ENCODE results near the gene MRFAP1. TPM values are rescaled to one million over a fixed set of nuclear protein-coding genes. Genes with fewer than 3 reads are reported as not detected.

Gene MRFAP1
- total RNA-seq, 5 donors from 2014 or later (not counting 1 experiment from before 2014, with no cell fraction given): 138 to 169 (median 138) TPM

- Mint-ChIP-seq H3K4me3 (no peak overlapping the region), H3K27me3 (no peaks in the 10 kb centered on the region), H3K36me3 (peaks cover 62% of the 10 kb centered on the region), H3K9me3 (no peaks in the 10 kb centered on the region), H3K4me1 (no peaks in the 10 kb centered on the region), H3K27ac (peak overlapping the region in 1 of 2 donors; percentile 6)
- no peaks in the 10 kb centered on the region for H3K4me1 ChIP-seq (ENCODE audit: control insufficient read depth in 1 of 2, extremely low read depth in 1 of 2, insufficient read depth in 2 of 2, low read length in 2 of 2)
- no peaks in the 10 kb centered on the region for H3K27me3 ChIP-seq (replicated peaks in 1 of 2; ENCODE audit: control insufficient read depth in 2 of 2, extremely low read depth in 1 of 2, insufficient read depth in 2 of 2, low read length in 1 of 2)
- no peak overlapping the region for H3K27ac ChIP-seq (ENCODE audit: low read length)
- POLR2A ChIA-PET: interaction anchor here in 1 of 2 donors (0.6 kb wide), 1 partner anchor 48 kb away, joined by 6 read pairs; no protein-coding TSS in a partner anchor
- no peaks in the 10 kb centered on the region for H3K9me3 ChIP-seq
- peaks cover 37 to 77% of the 10 kb centered on the region in 2 donors for H3K36me3 ChIP-seq (ENCODE audit: control insufficient read depth in 2 of 2, extremely low read depth in 1 of 2, insufficient read depth in 1 of 2, low read length in 1 of 2)
- DNase-seq (no peak), ATAC-seq (replicated peaks in 1 of 4) (no peak)
- H3K4me3 ChIP-seq (ENCODE audit: control insufficient read depth in 1 of 2, extremely low read depth in 1 of 2, low read length in 1 of 2): no peak overlapping the region
- 95% methylated on average over 8 of the region's 18 CpGs for WGBS (ENCODE audit: insufficient coverage)
- CTCF ChIA-PET: no interaction called here
Measured at GRCh38 chr4:6616087-6616995, 24.1 kb upstream of the MRFAP1 start.

- WGBS (ENCODE audit: insufficient coverage): 97% methylated on average over 6 of the region's 10 CpGs
- peaks cover 61% of the 10 kb centered on the region for H3K36me3 Mint-ChIP-seq
- peaks cover 37 to 72% of the 10 kb centered on the region in 2 donors for H3K36me3 ChIP-seq (ENCODE audit: control insufficient read depth in 2 of 2, extremely low read depth in 1 of 2, insufficient read depth in 1 of 2, low read length in 1 of 2)
- H3K27me3 Mint-ChIP-seq: no peaks in the 10 kb centered on the region
- H3K4me3 Mint-ChIP-seq: no peak overlapping the region
- no peak overlapping the region for H3K27ac ChIP-seq (ENCODE audit: low read length)
- ATAC-seq (replicated peaks in 1 of 4) (no peak), DNase-seq (no peak)
- H3K4me1 Mint-ChIP-seq: no peaks in the 10 kb centered on the region
- ChIA-PET CTCF (no interaction called here), POLR2A (interaction anchor here in 1 of 2 donors (0.6 kb wide), 1 partner anchor 47 kb away, joined by 6 read pairs; no protein-coding TSS in a partner anchor)
- H3K27ac Mint-ChIP-seq: no peak overlapping the region
- H3K4me3 ChIP-seq (ENCODE audit: control insufficient read depth in 1 of 2, extremely low read depth in 1 of 2, low read length in 1 of 2): no peak overlapping the region
- H3K9me3 Mint-ChIP-seq: no peaks in the 10 kb centered on the region
- H3K4me1 ChIP-seq (ENCODE audit: control insufficient read depth in 1 of 2, extremely low read depth in 1 of 2, insufficient read depth in 2 of 2, low read length in 2 of 2): no peaks in the 10 kb centered on the region
- H3K27me3 ChIP-seq (replicated peaks in 1 of 2; ENCODE audit: control insufficient read depth in 2 of 2, extremely low read depth in 1 of 2, insufficient read depth in 2 of 2, low read length in 1 of 2): no peaks in the 10 kb centered on the region
- H3K9me3 ChIP-seq: no peaks in the 10 kb centered on the region
Measured at GRCh38 chr4:6617246-6617645, 23.2 kb upstream of the MRFAP1 start.

- no peaks in the 10 kb centered on the region for H3K27me3 Mint-ChIP-seq
- DNase-seq (no peak), ATAC-seq (replicated peaks in 1 of 4) (no peak)
- H3K27me3 ChIP-seq (replicated peaks in 1 of 2; ENCODE audit: control insufficient read depth in 2 of 2, extremely low read depth in 1 of 2, insufficient read depth in 2 of 2, low read length in 1 of 2): no peaks in the 10 kb centered on the region
- H3K9me3 ChIP-seq: no peaks in the 10 kb centered on the region
- ChIA-PET CTCF (no interaction called here), POLR2A (no interaction called here)
- no peak overlapping the region for H3K27ac ChIP-seq (ENCODE audit: low read length)
- H3K9me3 Mint-ChIP-seq: no peaks in the 10 kb centered on the region
- peaks cover 28 to 63% of the 10 kb centered on the region in 2 donors for H3K36me3 ChIP-seq (ENCODE audit: control insufficient read depth in 2 of 2, extremely low read depth in 1 of 2, insufficient read depth in 1 of 2, low read length in 1 of 2)
- H3K27ac Mint-ChIP-seq: no peak overlapping the region
- WGBS (ENCODE audit: insufficient coverage): 94% methylated on average over 13 of the region's 19 CpGs
- no peaks in the 10 kb centered on the region for H3K4me1 ChIP-seq (ENCODE audit: control insufficient read depth in 1 of 2, extremely low read depth in 1 of 2, insufficient read depth in 2 of 2, low read length in 2 of 2)
- no peak overlapping the region for H3K4me3 ChIP-seq (ENCODE audit: control insufficient read depth in 1 of 2, extremely low read depth in 1 of 2, low read length in 1 of 2)
- H3K4me1 Mint-ChIP-seq: no peaks in the 10 kb centered on the region
- no peak overlapping the region for H3K4me3 Mint-ChIP-seq
- peaks cover 51% of the 10 kb centered on the region for H3K36me3 Mint-ChIP-seq
Measured at GRCh38 chr4:6618386-6619115, 21.9 kb upstream of the MRFAP1 start.

- H3K4me3 ChIP-seq (ENCODE audit: control insufficient read depth in 1 of 2, extremely low read depth in 1 of 2, low read length in 1 of 2): no peak overlapping the region
- no peak for ATAC-seq (replicated peaks in 1 of 4)
- WGBS (ENCODE audit: insufficient coverage): 96% methylated on average over 11 of the region's 13 CpGs
- CTCF ChIA-PET: no interaction called here
- H3K4me1 ChIP-seq (ENCODE audit: control insufficient read depth in 1 of 2, extremely low read depth in 1 of 2, insufficient read depth in 2 of 2, low read length in 2 of 2): no peaks in the 10 kb centered on the region
- H3K27ac Mint-ChIP-seq: no peak overlapping the region
- peaks cover 47% of the 10 kb centered on the region for H3K36me3 Mint-ChIP-seq
- H3K27me3 Mint-ChIP-seq: no peaks in the 10 kb centered on the region
- no peaks in the 10 kb centered on the region for H3K4me1 Mint-ChIP-seq
- no peaks in the 10 kb centered on the region for H3K9me3 Mint-ChIP-seq
- no peaks in the 10 kb centered on the region for H3K9me3 ChIP-seq
- no peak for DNase-seq
- H3K27ac ChIP-seq (ENCODE audit: low read length): no peak overlapping the region
- POLR2A ChIA-PET: no interaction called here
- no peaks in the 10 kb centered on the region for H3K27me3 ChIP-seq (replicated peaks in 1 of 2; ENCODE audit: control insufficient read depth in 2 of 2, extremely low read depth in 1 of 2, insufficient read depth in 2 of 2, low read length in 1 of 2)
- peaks cover 24 to 59% of the 10 kb centered on the region in 2 donors for H3K36me3 ChIP-seq (ENCODE audit: control insufficient read depth in 2 of 2, extremely low read depth in 1 of 2, insufficient read depth in 1 of 2, low read length in 1 of 2)
- no peak overlapping the region for H3K4me3 Mint-ChIP-seq
Measured at GRCh38 chr4:6619116-6619465, 21.4 kb upstream of the MRFAP1 start.

- Histone ChIP-seq H3K36me3 (ENCODE audit: control insufficient read depth in 2 of 2, extremely low read depth in 1 of 2, insufficient read depth in 1 of 2, low read length in 1 of 2) (peaks cover 19 to 54% of the 10 kb centered on the region in 2 donors), H3K27me3 (replicated peaks in 1 of 2; ENCODE audit: control insufficient read depth in 2 of 2, extremely low read depth in 1 of 2, insufficient read depth in 2 of 2, low read length in 1 of 2) (no peaks in the 10 kb centered on the region), H3K27ac (ENCODE audit: low read length) (no peak overlapping the region), H3K4me3 (ENCODE audit: control insufficient read depth in 1 of 2, extremely low read depth in 1 of 2, low read length in 1 of 2) (no peak overlapping the region), H3K4me1 (ENCODE audit: control insufficient read depth in 1 of 2, extremely low read depth in 1 of 2, insufficient read depth in 2 of 2, low read length in 2 of 2) (no peaks in the 10 kb centered on the region), H3K9me3 (no peaks in the 10 kb centered on the region)
- Mint-ChIP-seq H3K27me3 (no peaks in the 10 kb centered on the region), H3K4me1 (no peaks in the 10 kb centered on the region), H3K36me3 (peaks cover 41% of the 10 kb centered on the region), H3K27ac (no peak overlapping the region), H3K4me3 (no peak overlapping the region), H3K9me3 (no peaks in the 10 kb centered on the region)
- POLR2A ChIA-PET: no interaction called here
- CTCF ChIA-PET: interaction anchor here in 1 of 2 donors (0.5 kb wide), 1 partner anchor 47 kb away, joined by 8 read pairs; no protein-coding TSS in a partner anchor
- ATAC-seq (replicated peaks in 1 of 4): no peak
- no peak for DNase-seq
- WGBS (ENCODE audit: insufficient coverage): 95% methylated on average over 24 of the region's 24 CpGs
Measured at GRCh38 chr4:6619466-6620255, 20.8 kb upstream of the MRFAP1 start.

GRCh38 chr4:6620296-6620695, 20.2 kb upstream of the MRFAP1 start:
- ChIA-PET CTCF (interaction anchor here in 1 of 2 donors (0.5 kb wide), 1 partner anchor 47 kb away, joined by 8 read pairs; no protein-coding TSS in a partner anchor), POLR2A (no interaction called here)
- Histone ChIP-seq H3K9me3 (no peaks in the 10 kb centered on the region), H3K36me3 (ENCODE audit: control insufficient read depth in 2 of 2, extremely low read depth in 1 of 2, insufficient read depth in 1 of 2, low read length in 1 of 2) (peaks cover 17 to 47% of the 10 kb centered on the region in 2 donors), H3K4me1 (ENCODE audit: control insufficient read depth in 1 of 2, extremely low read depth in 1 of 2, insufficient read depth in 2 of 2, low read length in 2 of 2) (no peaks in the 10 kb centered on the region), H3K27me3 (replicated peaks in 1 of 2; ENCODE audit: control insufficient read depth in 2 of 2, extremely low read depth in 1 of 2, insufficient read depth in 2 of 2, low read length in 1 of 2) (no peaks in the 10 kb centered on the region), H3K27ac (ENCODE audit: low read length) (no peak overlapping the region), H3K4me3 (ENCODE audit: control insufficient read depth in 1 of 2, extremely low read depth in 1 of 2, low read length in 1 of 2) (no peak overlapping the region)
- 100% methylated on average over 6 of the region's 10 CpGs for WGBS (ENCODE audit: insufficient coverage)
- DNase-seq (no peak), ATAC-seq (replicated peaks in 1 of 4) (no peak)
- no peak overlapping the region for H3K4me3 Mint-ChIP-seq
- H3K36me3 Mint-ChIP-seq: peaks cover 37% of the 10 kb centered on the region
- no peaks in the 10 kb centered on the region for H3K27me3 Mint-ChIP-seq
- H3K4me1 Mint-ChIP-seq: no peaks in the 10 kb centered on the region
- no peaks in the 10 kb centered on the region for H3K9me3 Mint-ChIP-seq
- H3K27ac Mint-ChIP-seq: no peak overlapping the region
